ENCODE results near the gene LRMDA.

LRMDA gene

DNA sequence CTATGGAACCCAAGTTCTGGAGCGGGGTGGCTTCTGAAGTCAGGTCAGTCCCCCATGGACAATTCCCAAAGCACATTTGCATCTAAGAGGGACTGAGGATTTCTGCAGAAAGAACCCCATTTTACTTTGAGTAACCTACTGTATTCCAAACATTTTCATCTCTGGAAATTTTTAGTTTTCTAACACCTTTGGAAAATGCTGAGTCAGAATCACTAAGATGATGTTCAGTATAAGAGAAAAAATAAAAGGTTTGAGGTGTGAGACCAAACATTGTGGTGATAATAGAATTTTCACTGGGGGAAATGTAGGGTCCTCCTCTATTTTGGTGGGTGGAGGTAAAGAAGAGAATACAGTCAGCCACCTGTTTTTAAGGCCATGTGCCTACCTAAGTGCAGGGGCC lies 227.1 kb downstream of the LRMDA start:
- no peak for TF ChIP-seq EZH2 (IDR thresholded peaks at IDR 0.05; ENCODE audit: borderline replicate concordance, low read depth, low read length, severe bottlenecking)
- TF ChIP-seq, protein P1, sequence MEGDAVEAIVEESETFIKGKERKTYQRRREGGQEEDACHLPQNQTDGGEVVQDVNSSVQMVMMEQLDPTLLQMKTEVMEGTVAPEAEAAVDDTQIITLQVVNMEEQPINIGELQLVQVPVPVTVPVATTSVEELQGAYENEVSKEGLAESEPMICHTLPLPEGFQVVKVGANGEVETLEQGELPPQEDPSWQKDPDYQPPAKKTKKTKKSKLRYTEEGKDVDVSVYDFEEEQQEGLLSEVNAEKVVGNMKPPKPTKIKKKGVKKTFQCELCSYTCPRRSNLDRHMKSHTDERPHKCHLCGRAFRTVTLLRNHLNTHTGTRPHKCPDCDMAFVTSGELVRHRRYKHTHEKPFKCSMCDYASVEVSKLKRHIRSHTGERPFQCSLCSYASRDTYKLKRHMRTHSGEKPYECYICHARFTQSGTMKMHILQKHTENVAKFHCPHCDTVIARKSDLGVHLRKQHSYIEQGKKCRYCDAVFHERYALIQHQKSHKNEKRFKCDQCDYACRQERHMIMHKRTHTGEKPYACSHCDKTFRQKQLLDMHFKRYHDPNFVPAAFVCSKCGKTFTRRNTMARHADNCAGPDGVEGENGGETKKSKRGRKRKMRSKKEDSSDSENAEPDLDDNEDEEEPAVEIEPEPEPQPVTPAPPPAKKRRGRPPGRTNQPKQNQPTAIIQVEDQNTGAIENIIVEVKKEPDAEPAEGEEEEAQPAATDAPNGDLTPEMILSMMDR (IDR thresholded peaks at IDR 0.05; ENCODE audit: borderline replicate concordance, extremely low read depth, low read length, poor library complexity, severe bottlenecking), result no peak
- Histone ChIP-seq H3K79me2 (ENCODE audit: insufficient read depth, low read length) (no peaks in the 10 kb centered on the region), H3K4me1 (ENCODE audit: insufficient read depth, low read length) (no peaks in the 10 kb centered on the region), H3K27ac (ENCODE audit: low read length) (no peak overlapping the region), H3K4me2 (ENCODE audit: insufficient read depth, low read length) (no peak overlapping the region), H3K9ac (ENCODE audit: low read depth, low read length) (no peak overlapping the region), H3K4me3 (ENCODE audit: low read depth in 1 of 2, low read length in 2 of 2) (no peak overlapping the region), H3K9me3 (ENCODE audit: insufficient read depth, low read length, severe bottlenecking) (no peaks in the 10 kb centered on the region), H4K20me1 (ENCODE audit: insufficient read depth, low read length) (no peaks in the 10 kb centered on the region), H3K27me3 (ENCODE audit: insufficient read depth, low read length, poor library complexity) (peaks cover 14% of the 10 kb centered on the region), H2AFZ (ENCODE audit: low read depth, low read length) (no peak overlapping the region), H3K36me3 (ENCODE audit: insufficient read depth, low read length) (no peaks in the 10 kb centered on the region)
- ATAC-seq (ENCODE audit: insufficient read depth, low read depth) (no peak), DNase-seq (no peak)

DNA sequence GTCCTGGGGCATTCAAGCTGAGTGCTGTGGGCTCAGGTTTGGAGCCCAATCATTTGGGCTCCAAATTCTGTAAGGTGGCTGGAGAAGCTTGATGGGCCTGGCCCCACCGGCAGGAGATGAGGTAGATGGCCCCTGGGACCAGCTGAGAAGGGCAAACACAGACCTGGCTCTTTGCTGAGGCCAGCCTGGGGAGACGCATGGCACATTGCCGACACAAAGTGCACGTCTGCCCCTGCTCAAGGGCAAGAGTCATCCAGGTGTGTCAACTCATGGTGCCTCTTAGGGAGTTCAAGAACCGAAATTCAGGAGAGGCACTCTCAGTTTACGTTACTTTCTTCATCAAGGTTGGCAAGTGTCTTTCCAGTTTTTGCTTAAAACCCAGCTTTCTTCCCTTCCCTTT lies 227.5 kb downstream of the LRMDA start:
- TF ChIP-seq EZH2 (IDR thresholded peaks at IDR 0.05; ENCODE audit: borderline replicate concordance, low read depth, low read length, severe bottlenecking), result no peak
- TF ChIP-seq, protein P1 (IDR thresholded peaks at IDR 0.05; ENCODE audit: borderline replicate concordance, extremely low read depth, low read length, poor library complexity, severe bottlenecking), result no peak
- Histone ChIP-seq H3K79me2 (ENCODE audit: insufficient read depth, low read length) (no peaks in the 10 kb centered on the region), H3K36me3 (ENCODE audit: insufficient read depth, low read length) (no peaks in the 10 kb centered on the region), H3K27ac (ENCODE audit: low read length) (no peak overlapping the region), H2AFZ (ENCODE audit: low read depth, low read length) (no peak overlapping the region), H3K27me3 (ENCODE audit: insufficient read depth, low read length, poor library complexity) (peaks cover 14% of the 10 kb centered on the region), H3K4me1 (ENCODE audit: insufficient read depth, low read length) (no peaks in the 10 kb centered on the region), H4K20me1 (ENCODE audit: insufficient read depth, low read length) (no peaks in the 10 kb centered on the region), H3K9ac (ENCODE audit: low read depth, low read length) (no peak overlapping the region), H3K9me3 (ENCODE audit: insufficient read depth, low read length, severe bottlenecking) (no peaks in the 10 kb centered on the region), H3K4me3 (ENCODE audit: low read depth in 1 of 2, low read length in 2 of 2) (no peak overlapping the region), H3K4me2 (ENCODE audit: insufficient read depth, low read length) (no peak overlapping the region)
- DNase-seq (no peak), ATAC-seq (ENCODE audit: insufficient read depth, low read depth) (no peak)

DNA sequence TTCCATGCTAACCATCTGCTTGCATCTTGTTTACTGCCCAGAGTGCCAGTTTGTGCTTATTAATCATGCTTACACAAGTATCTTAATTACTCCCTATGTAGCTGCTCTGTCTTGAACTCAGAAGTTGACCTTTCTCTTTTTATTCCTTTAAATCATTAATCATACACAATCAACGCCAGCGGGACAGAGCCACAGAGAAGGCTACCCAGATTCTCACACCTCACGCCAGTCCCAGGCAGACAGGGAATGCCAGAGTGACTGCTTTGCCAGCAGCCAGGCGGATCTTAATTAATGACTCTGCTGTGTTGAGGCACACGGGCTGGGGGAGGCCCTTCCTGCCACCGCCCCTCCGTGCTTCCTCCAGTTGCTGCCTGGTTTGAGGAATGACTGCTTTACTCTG lies 229.4 kb downstream of the LRMDA start:
- TF ChIP-seq, protein P1 (IDR thresholded peaks at IDR 0.05; ENCODE audit: borderline replicate concordance, extremely low read depth, low read length, poor library complexity, severe bottlenecking), result no peak
- no peak for TF ChIP-seq EZH2 (IDR thresholded peaks at IDR 0.05; ENCODE audit: borderline replicate concordance, low read depth, low read length, severe bottlenecking)
- no peak for DNase-seq

DNA sequence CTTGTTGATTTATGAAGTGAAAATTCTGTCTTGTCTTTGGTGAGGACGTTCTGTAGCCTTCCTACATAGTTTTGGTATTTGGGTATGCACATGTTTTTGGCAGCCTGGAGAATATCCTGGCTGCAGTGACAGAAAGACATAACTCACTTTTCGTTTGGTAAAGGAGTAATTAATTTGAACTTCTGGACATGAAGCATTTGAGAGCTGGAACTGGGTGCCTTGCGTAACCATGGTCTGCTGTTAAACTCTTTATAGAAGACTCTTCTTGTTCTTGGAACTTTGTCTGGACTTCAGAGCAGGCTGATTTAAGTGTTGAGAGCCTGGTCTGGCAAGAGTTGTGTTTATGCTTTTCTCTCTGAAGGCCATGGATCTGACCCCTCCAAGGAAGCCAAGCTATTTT lies 231.3 kb downstream of the LRMDA start:
- no peak overlapping the region for H3K4me2 ChIP-seq (ENCODE audit: insufficient read depth, low read length)
- peaks cover 17% of the 10 kb centered on the region for H3K27me3 ChIP-seq (ENCODE audit: insufficient read depth, low read length, poor library complexity)
- H2AFZ ChIP-seq (ENCODE audit: low read depth, low read length), result no peak overlapping the region
- no peaks in the 10 kb centered on the region for H3K79me2 ChIP-seq (ENCODE audit: insufficient read depth, low read length)
- no peak overlapping the region for H3K4me3 ChIP-seq (ENCODE audit: low read depth in 1 of 2, low read length in 2 of 2)
- ATAC-seq (ENCODE audit: insufficient read depth, low read depth), result no peak
- no peak for DNase-seq
- no peaks in the 10 kb centered on the region for H3K36me3 ChIP-seq (ENCODE audit: insufficient read depth, low read length)
- H4K20me1 ChIP-seq (ENCODE audit: insufficient read depth, low read length), result no peaks in the 10 kb centered on the region
- no peak overlapping the region for H3K27ac ChIP-seq (ENCODE audit: low read length)
- H3K4me1 ChIP-seq (ENCODE audit: insufficient read depth, low read length), result no peaks in the 10 kb centered on the region
- no peaks in the 10 kb centered on the region for H3K9me3 ChIP-seq (ENCODE audit: insufficient read depth, low read length, severe bottlenecking)
- no peak overlapping the region for H3K9ac ChIP-seq (ENCODE audit: low read depth, low read length)
- TF ChIP-seq, protein P1 (IDR thresholded peaks at IDR 0.05; ENCODE audit: borderline replicate concordance, extremely low read depth, low read length, poor library complexity, severe bottlenecking), result no peak
- TF ChIP-seq EZH2 (IDR thresholded peaks at IDR 0.05; ENCODE audit: borderline replicate concordance, low read depth, low read length, severe bottlenecking), result no peak

More for the DNA sequence above, 229.4 kb downstream of the LRMDA start:
- no peak overlapping the region for H3K4me2 ChIP-seq (ENCODE audit: insufficient read depth, low read length)
- H4K20me1 ChIP-seq (ENCODE audit: insufficient read depth, low read length), result no peaks in the 10 kb centered on the region
- H3K27ac ChIP-seq (ENCODE audit: low read length), result no peak overlapping the region
- H3K36me3 ChIP-seq (ENCODE audit: insufficient read depth, low read length), result no peaks in the 10 kb centered on the region
- no peak for ATAC-seq (ENCODE audit: insufficient read depth, low read depth)
- H3K4me1 ChIP-seq (ENCODE audit: insufficient read depth, low read length), result no peaks in the 10 kb centered on the region
- no peaks in the 10 kb centered on the region for H3K79me2 ChIP-seq (ENCODE audit: insufficient read depth, low read length)
- H3K27me3 ChIP-seq (ENCODE audit: insufficient read depth, low read length, poor library complexity), result peaks cover 17% of the 10 kb centered on the region
- no peak overlapping the region for H2AFZ ChIP-seq (ENCODE audit: low read depth, low read length)
- no peak overlapping the region for H3K4me3 ChIP-seq (ENCODE audit: low read depth in 1 of 2, low read length in 2 of 2)
- no peaks in the 10 kb centered on the region for H3K9me3 ChIP-seq (ENCODE audit: insufficient read depth, low read length, severe bottlenecking)
- no peak overlapping the region for H3K9ac ChIP-seq (ENCODE audit: low read depth, low read length)

All from DND-41 (cell line).